HCT116 (cell line): ENCODE data around the gene SCARF2. TPM values are rescaled to one million over a fixed set of nuclear protein-coding genes. Genes with fewer than 3 reads are reported as not detected.

Experiments used
- ATAC-seq: fragments of 200-7000 bp; cut with Tn5 transposase; 2 replicates; pipeline ENCODE4 v1.9.1; 2020; ENCODE audit warnings: mild to moderate bottlenecking, moderate library complexity
- BruUV-seq: library from RNA; stranded (reverse); fragments of 400-500 nt; replicated peaks from 2 replicates; lab custom pipeline; 2021; lab: Mats Ljungman, UMichigan
- CTCF ChIA-PET: fragments of 300-600 bp; sonication (Branson Sonifier 250); formaldehyde crosslinking; loops from one replicate; lab custom pipeline; 2021; ENCODE audit warnings: antibody characterized with exemption; lab: Charles Lee
- POLR2A ChIA-PET: fragments of 300-600, 350-600 bp; sonication (Branson Sonifier 250); formaldehyde crosslinking; loops from one replicate; lab custom pipeline; 2021; ENCODE audit warnings: antibody characterized with exemption; lab: Charles Lee
- RAD21 ChIA-PET, 2 experiments: fragments of 300-600 bp; sonication (Branson Sonifier 250); formaldehyde crosslinking; loops; one replicate each; lab custom pipeline; 2023; ENCODE audit warnings: low total read pairs in 2 of 2; ENCODE audit not compliant: uncharacterized antibody in 2 of 2, unreplicated experiment in 2 of 2, low non-redundant PET in 1 of 2; lab: Charles Lee
- DNase-seq: peaks from one replicate; pipeline ENCODE4 v3.0.0-alpha.2; 2010; ENCODE audit warnings: low read depth, low spot score
- H2AFZ ChIP-seq: fragments of 200-600 bp; shearing (Covaris generic), sonication (generic); 2 replicates; pipeline ENCODE4 v1.6.1; 2017; ENCODE audit warnings: low read depth, mixed run types, mixed read lengths, antibody characterized with exemption, low read length; ENCODE audit not compliant: poor library complexity, severe bottlenecking
- H3K27ac ChIP-seq: 2 replicates; pipeline ENCODE4 v1.5.1; 2012; ENCODE audit warnings: low read depth, low read length
- H3K27me3 ChIP-seq: fragments of 200-600 bp; sonication (generic); 2 replicates; pipeline ENCODE4 v1.6.1; 2016; ENCODE audit warnings: mixed run types, low read length, mixed read lengths; ENCODE audit not compliant: insufficient read depth
- H3K36me3 ChIP-seq, 2 experiments: fragments of 200-500 bp in 1 of 2; fragments of 200-600 bp in 1 of 2; sonication (Bioruptor generic) in 1 of 2; sonication (generic) in 1 of 2; 2 replicates each; pipeline versions ENCODE4 v1.5.1 to v1.6.1; 2014 to 2016; ENCODE audit warnings: low read length in 2 of 2, inconsistent platforms in 1 of 2, mixed read lengths in 1 of 2, mixed run types in 1 of 2; ENCODE audit not compliant: insufficient read depth in 2 of 2, control insufficient read depth in 1 of 2
- H3K4me1 ChIP-seq, 2 experiments: fragments of 200-600 bp in 1 of 2; sonication (generic) in 1 of 2; 2 replicates each; pipeline versions ENCODE4 v1.5.1 to v1.6.1; 2012 to 2017; ENCODE audit warnings: low read length in 2 of 2, inconsistent platforms in 1 of 2, mild to moderate bottlenecking in 1 of 2, mixed read lengths in 1 of 2, mixed run types in 1 of 2, moderate library complexity in 1 of 2; ENCODE audit not compliant: insufficient read depth in 2 of 2, control insufficient read depth in 1 of 2
- H3K4me2 ChIP-seq: fragments of 200-600 bp; sonication (generic); 2 replicates; pipeline ENCODE4 v1.6.1; 2017; ENCODE audit warnings: mixed run types, low read length, mixed read lengths
- H3K4me3 ChIP-seq, 2 experiments: fragments of 200-600 bp in 1 of 2; sonication (generic) in 1 of 2; replicated peaks in 1 of 2; 2 replicates each; pipeline ENCODE4 v1.5.1; 2011 to 2016; ENCODE audit warnings: low read length in 2 of 2, control low read depth in 1 of 2, low read depth in 1 of 2, mild to moderate bottlenecking in 1 of 2, mixed read lengths in 1 of 2, mixed run types in 1 of 2
- H3K79me2 ChIP-seq: fragments of 200-600 bp; sonication (generic); 2 replicates; pipeline ENCODE4 v1.6.1; 2017; ENCODE audit warnings: mild to moderate bottlenecking, mixed run types, low read length, moderate library complexity, mixed read lengths; ENCODE audit not compliant: insufficient read depth
- H3K9ac ChIP-seq: fragments of 200-600 bp; sonication (generic); 2 replicates; pipeline ENCODE4 v1.6.1; 2016; ENCODE audit warnings: low read length, mixed read lengths
- H3K9me2 ChIP-seq: fragments of 200-600 bp; sonication (generic), shearing (Covaris generic); 2 replicates; pipeline ENCODE4 v1.6.1; 2017; ENCODE audit warnings: mixed run types, mild to moderate bottlenecking, moderate library complexity; ENCODE audit not compliant: insufficient read depth
- H3K9me3 ChIP-seq, 2 experiments: fragments of 200-500 bp in 1 of 2; fragments of 200-600 bp in 1 of 2; sonication (Bioruptor generic) in 1 of 2; sonication (generic) in 1 of 2; 2 replicates each; pipeline ENCODE4 v1.6.1; 2014 to 2017; ENCODE audit warnings: low read length in 2 of 2, mixed read lengths in 2 of 2, inconsistent platforms in 1 of 2, low read depth in 1 of 2, mild to moderate bottlenecking in 1 of 2, mixed run types in 1 of 2, moderate library complexity in 1 of 2; ENCODE audit not compliant: control insufficient read depth in 1 of 2, insufficient read depth in 1 of 2
- H4K20me1 ChIP-seq: fragments of 200-600 bp; sonication (generic), shearing (Covaris generic); 2 replicates; pipeline ENCODE4 v1.6.1; 2017; ENCODE audit warnings: mixed run types, mild to moderate bottlenecking, moderate library complexity; ENCODE audit not compliant: insufficient read depth
- CBX3 ChIP-seq: IDR thresholded peaks from 2 replicates; pipeline ENCODE4 v1.6.1; 2012; ENCODE audit warnings: low read depth
- CEBPB ChIP-seq: IDR thresholded peaks from 2 replicates; pipeline ENCODE4 v1.6.1; 2012; ENCODE audit warnings: low read depth
- EGR1 ChIP-seq: IDR thresholded peaks from 2 replicates; pipeline ENCODE4 v1.6.1; 2012; ENCODE audit warnings: low read depth
- ELF1 ChIP-seq: IDR thresholded peaks from 2 replicates; pipeline ENCODE4 v1.6.1; 2012; ENCODE audit warnings: low read depth, borderline replicate concordance
- EZH2 ChIP-seq: fragments of 200-600 bp; sonication (generic); IDR thresholded peaks from 2 replicates; pipeline ENCODE4 v1.6.1; 2017; ENCODE audit warnings: antibody characterized with exemption, mixed run types
- EZH2phosphoT487 ChIP-seq: fragments of 200-600 bp; IDR thresholded peaks from 2 replicates; pipeline ENCODE4 v1.6.1; 2018; ENCODE audit warnings: antibody characterized with exemption, borderline replicate concordance
- JUND ChIP-seq: IDR thresholded peaks from 2 replicates; pipeline ENCODE4 v1.6.1; 2012
- MAX ChIP-seq: IDR thresholded peaks from 2 replicates; pipeline ENCODE4 v1.6.1; 2012
- POLR2A ChIP-seq: IDR thresholded peaks from 2 replicates; pipeline ENCODE4 v1.7.0; 2011; ENCODE audit warnings: borderline replicate concordance; ENCODE audit not compliant: insufficient read depth, insufficient read length; ENCODE audit errors: extremely low read depth
- POLR2AphosphoS5 ChIP-seq: IDR thresholded peaks from 2 replicates; pipeline ENCODE4 v1.6.1; 2011; ENCODE audit warnings: mild to moderate bottlenecking, low read depth, low read length, moderate library complexity
- RAD21 ChIP-seq: IDR thresholded peaks from 2 replicates; pipeline ENCODE4 v1.6.1; 2012; ENCODE audit warnings: low read depth, mild to moderate bottlenecking
- SIN3A ChIP-seq: IDR thresholded peaks from 2 replicates; pipeline ENCODE4 v1.6.1; 2012; ENCODE audit warnings: low read depth
- SP1 ChIP-seq: IDR thresholded peaks from 2 replicates; pipeline ENCODE4 v1.6.1; 2012; ENCODE audit warnings: low read depth
- SRF ChIP-seq: IDR thresholded peaks from 2 replicates; pipeline ENCODE4 v1.6.1; 2012; ENCODE audit warnings: low read depth
- TCF7L2 ChIP-seq: IDR thresholded peaks from 2 replicates; pipeline ENCODE4 v1.7.0; 2011; ENCODE audit warnings: borderline replicate concordance, inconsistent platforms; ENCODE audit not compliant: insufficient read depth, insufficient read length; ENCODE audit errors: extremely low read depth
- ZFX ChIP-seq: fragments of 450-650 bp; IDR thresholded peaks from 2 replicates; pipeline ENCODE4 v1.6.1; 2017
- ZNF274 ChIP-seq: fragments of 200-500 bp; sonication (Bioruptor generic); IDR thresholded peaks from 2 replicates; pipeline ENCODE4 v1.6.1; 2014; ENCODE audit warnings: mild to moderate bottlenecking, low read depth, low read length, inconsistent platforms
- intact Hi-C: fragments of 100-400 bp; cut with micrococcal nuclease; formaldehyde crosslinking; loops from 2 replicates; pipeline ENCODE4 v1.10.0; 2022
- total RNA-seq: library from RNA; stranded (reverse); gene quantifications from one replicate; pipeline ENCODE4 v1.2.1, GENCODE V29; 2021; ENCODE audit not compliant: unreplicated experiment
- TF ChIP-seq, protein P1 (sequence below): IDR thresholded peaks from 2 replicates; pipeline ENCODE4 v1.6.1; 2012; ENCODE audit warnings: low read depth
- TF ChIP-seq, protein P2 (sequence below): IDR thresholded peaks from 2 replicates; pipeline ENCODE4 v1.6.1; 2011; ENCODE audit warnings: mild to moderate bottlenecking, low read length, moderate library complexity; ENCODE audit not compliant: insufficient replicate concordance; ENCODE audit errors: extremely low read depth
- TF ChIP-seq, protein P3 (sequence below): IDR thresholded peaks from 2 replicates; pipeline ENCODE4 v1.6.1; 2012

SCARF2 gene
- total RNA-seq, 1 experiment from 2014 or later: 2.5 TPM

- H3K4me3 ChIP-seq: no peak overlapping the region
- intact Hi-C loops: no loop called here
- ChIA-PET POLR2A (no interaction called here), CTCF (no interaction called here), RAD21 (no interaction called here)
- no TSS peak for BruUV-seq
- no peak for TF ChIP-seq ZNF274
- TF ChIP-seq, protein P1, sequence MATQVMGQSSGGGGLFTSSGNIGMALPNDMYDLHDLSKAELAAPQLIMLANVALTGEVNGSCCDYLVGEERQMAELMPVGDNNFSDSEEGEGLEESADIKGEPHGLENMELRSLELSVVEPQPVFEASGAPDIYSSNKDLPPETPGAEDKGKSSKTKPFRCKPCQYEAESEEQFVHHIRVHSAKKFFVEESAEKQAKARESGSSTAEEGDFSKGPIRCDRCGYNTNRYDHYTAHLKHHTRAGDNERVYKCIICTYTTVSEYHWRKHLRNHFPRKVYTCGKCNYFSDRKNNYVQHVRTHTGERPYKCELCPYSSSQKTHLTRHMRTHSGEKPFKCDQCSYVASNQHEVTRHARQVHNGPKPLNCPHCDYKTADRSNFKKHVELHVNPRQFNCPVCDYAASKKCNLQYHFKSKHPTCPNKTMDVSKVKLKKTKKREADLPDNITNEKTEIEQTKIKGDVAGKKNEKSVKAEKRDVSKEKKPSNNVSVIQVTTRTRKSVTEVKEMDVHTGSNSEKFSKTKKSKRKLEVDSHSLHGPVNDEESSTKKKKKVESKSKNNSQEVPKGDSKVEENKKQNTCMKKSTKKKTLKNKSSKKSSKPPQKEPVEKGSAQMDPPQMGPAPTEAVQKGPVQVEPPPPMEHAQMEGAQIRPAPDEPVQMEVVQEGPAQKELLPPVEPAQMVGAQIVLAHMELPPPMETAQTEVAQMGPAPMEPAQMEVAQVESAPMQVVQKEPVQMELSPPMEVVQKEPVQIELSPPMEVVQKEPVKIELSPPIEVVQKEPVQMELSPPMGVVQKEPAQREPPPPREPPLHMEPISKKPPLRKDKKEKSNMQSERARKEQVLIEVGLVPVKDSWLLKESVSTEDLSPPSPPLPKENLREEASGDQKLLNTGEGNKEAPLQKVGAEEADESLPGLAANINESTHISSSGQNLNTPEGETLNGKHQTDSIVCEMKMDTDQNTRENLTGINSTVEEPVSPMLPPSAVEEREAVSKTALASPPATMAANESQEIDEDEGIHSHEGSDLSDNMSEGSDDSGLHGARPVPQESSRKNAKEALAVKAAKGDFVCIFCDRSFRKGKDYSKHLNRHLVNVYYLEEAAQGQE: no peak
- TF ChIP-seq JUND: no peak
- TF ChIP-seq, protein P2, sequence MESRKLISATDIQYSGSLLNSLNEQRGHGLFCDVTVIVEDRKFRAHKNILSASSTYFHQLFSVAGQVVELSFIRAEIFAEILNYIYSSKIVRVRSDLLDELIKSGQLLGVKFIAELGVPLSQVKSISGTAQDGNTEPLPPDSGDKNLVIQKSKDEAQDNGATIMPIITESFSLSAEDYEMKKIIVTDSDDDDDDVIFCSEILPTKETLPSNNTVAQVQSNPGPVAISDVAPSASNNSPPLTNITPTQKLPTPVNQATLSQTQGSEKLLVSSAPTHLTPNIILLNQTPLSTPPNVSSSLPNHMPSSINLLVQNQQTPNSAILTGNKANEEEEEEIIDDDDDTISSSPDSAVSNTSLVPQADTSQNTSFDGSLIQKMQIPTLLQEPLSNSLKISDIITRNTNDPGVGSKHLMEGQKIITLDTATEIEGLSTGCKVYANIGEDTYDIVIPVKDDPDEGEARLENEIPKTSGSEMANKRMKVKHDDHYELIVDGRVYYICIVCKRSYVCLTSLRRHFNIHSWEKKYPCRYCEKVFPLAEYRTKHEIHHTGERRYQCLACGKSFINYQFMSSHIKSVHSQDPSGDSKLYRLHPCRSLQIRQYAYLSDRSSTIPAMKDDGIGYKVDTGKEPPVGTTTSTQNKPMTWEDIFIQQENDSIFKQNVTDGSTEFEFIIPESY: no peak
- no peak for TF ChIP-seq RAD21
- no peak for TF ChIP-seq MAX
- TF ChIP-seq, protein P3, sequence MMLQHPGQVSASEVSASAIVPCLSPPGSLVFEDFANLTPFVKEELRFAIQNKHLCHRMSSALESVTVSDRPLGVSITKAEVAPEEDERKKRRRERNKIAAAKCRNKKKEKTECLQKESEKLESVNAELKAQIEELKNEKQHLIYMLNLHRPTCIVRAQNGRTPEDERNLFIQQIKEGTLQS: no peak
- TF ChIP-seq ZFX: no peak
- TF ChIP-seq EGR1: no peak
- TF ChIP-seq POLR2A: no peak
- TF ChIP-seq EZH2: no peak
- no peak for TF ChIP-seq SIN3A
- no peak for TF ChIP-seq CBX3
- TF ChIP-seq SRF: no peak
- TF ChIP-seq ELF1: no peak
- TF ChIP-seq SP1: no peak
- no peak for TF ChIP-seq CEBPB
- no peak for TF ChIP-seq TCF7L2
- no peak for TF ChIP-seq EZH2phosphoT487
- no peak for TF ChIP-seq POLR2AphosphoS5
- no peaks in the 10 kb centered on the region for H3K79me2 ChIP-seq
- H3K9ac ChIP-seq: no peak overlapping the region
- no peaks in the 10 kb centered on the region for H3K9me3 ChIP-seq
- H4K20me1 ChIP-seq: no peaks in the 10 kb centered on the region
- H3K4me1 ChIP-seq: peaks cover 0 to 8% of the 10 kb centered on the region in 2 experiments; a peak in 1 of 4 replicates
- no peak overlapping the region for H3K27ac ChIP-seq
- DNase-seq: no peak
- H3K36me3 ChIP-seq: no peaks in the 10 kb centered on the region
- no peak overlapping the region for H3K4me2 ChIP-seq
- ATAC-seq: no peak
- no peak overlapping the region for H2AFZ ChIP-seq
- H3K27me3 ChIP-seq: no peaks in the 10 kb centered on the region
- no peaks in the 10 kb centered on the region for H3K9me2 ChIP-seq
Observed at GRCh38 chr22:20423008-20423905, 14.4 kb downstream of the SCARF2 start.
